HL-60/S4 (cell line): ENCODE data around the gene CABLES2.

ENCODE experiments used
- in situ Hi-C: fragments of 300-500 bp; cut with MboI; formaldehyde crosslinking; loops from 2 replicates; pipeline ENCODE4 v1.14.3; 2022; ENCODE audit warnings: low sequenced_read_pairs

CABLES2 gene

DNA sequence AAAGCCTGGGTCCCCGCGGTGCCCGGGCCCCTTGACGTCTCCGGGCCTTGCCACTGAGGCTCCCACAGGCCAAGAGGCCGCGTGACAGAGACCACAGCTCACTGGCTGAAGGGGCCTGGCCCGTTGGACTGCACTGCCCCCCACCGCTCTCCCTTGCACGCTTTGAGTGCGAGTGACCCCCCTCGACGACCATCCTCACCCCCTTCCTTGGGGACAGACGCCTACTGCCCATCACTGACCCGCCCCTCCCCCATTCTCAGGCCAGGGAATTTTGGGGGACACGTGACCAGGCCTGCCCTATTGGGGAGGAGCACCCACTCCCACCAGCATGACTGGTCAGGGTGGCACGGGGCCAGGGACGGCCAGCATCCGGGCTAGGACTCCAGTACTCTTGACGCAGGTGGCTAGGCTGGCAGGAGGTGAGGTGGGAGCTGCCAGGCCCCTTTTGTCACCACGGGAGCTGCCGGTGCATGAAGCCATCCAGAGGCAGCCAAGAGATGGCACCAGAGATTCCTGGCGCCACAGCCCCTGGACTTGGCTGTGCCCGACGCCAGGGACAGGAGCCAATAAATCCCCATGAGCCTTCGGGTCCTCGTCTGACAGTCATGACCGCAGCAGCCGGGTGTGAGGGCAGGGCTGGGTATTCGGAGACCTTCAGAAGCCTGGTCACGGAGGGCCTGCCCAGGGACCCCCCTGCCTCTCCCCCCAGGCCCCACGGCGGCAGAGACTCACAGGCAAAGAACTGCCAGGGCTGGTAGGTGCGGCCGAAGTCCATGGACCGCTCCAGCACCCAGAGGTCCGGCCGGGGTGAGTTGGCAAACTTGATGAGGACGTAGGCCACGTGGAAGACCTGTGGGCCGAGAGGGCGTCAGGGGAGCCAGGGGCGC lies 54.4 kb downstream of the CABLES2 start:
- in situ Hi-C loops = no loop called here

- in situ Hi-C loops = no loop called here
Measured at GRCh38 chr20:62351469-62352401, 55.4 kb downstream of the CABLES2 start.

GRCh38 chr20:62350629-62351422 lies 56.3 kb downstream of the CABLES2 start:
- in situ Hi-C loops = no loop called here

DNA sequence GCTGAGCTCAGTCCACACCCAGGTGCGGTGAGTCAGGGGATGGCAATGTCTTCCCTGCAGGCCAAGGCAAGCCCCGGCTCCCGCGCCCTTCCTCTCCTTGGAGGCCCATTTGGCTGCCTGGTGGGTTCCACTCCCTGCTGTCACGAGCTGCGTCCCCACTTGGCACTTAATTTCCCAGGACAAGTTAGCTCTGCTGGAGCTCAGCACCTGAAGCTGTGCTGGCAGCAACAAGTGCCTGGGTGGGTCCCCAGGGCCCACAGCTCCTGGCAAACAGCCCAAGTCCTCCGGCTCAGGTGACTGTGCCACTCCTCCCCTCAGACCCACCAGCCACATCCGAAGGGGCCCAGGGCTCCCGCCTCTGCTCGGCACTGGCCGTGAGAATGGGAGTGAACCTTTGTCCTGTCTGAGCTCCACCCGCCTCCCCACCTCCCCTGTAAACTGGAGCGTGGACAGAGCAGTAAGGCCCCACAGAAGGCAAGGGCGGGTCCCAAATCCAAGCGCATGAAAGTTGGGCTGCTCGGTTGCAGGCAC lies 56.9 kb downstream of the CABLES2 start:
- in situ Hi-C loops = no loop called here

DNA sequence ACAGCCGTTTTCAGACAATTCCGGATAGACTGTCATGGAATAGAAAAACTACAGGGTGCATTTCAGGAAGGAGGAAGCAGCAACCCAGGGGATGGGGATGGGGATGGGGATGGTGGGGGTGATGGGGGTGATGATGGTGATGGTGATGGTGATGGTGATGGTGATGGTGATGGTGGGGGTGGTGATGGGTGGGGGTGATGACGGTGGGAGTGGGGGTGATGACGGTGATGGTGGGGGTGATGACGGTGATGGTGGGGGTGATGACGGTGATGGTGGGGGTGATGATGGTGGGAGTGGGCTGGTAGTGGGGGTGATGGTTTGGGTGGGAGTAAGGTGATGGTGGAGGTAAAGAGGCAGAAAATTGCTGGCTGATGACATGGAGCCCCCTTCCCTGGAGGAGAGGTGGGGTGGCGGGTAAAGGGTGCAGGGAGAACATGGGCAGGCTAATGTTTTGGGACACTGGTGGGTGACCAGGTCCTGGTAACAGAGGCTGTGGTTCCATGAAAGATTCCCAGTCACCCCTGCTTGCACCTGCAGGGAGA lies 57.5 kb downstream of the CABLES2 start:
- in situ Hi-C loops = no loop called here

DNA sequence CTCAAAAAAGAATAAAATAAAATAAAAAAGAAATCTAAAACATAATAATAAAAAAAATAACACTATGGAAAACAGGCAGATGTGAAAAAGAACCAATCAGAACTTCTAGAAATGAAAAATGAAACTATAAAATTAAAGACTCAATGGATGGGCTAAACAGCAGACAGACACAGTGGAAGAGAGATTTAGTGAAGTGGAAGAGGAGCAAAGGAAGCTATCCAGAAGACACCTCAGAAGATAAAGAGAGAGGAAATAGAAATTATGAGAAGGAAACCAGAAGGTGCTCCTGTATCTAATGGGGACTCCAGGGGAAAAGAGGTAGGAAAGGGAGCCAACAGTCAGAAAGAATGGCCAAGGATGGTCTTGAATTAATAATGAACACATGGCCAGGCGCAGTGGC lies 58.5 kb downstream of the CABLES2 start:
- in situ Hi-C loops = no loop called here

GRCh38 chr20:62347445-62347844 lies 59.6 kb downstream of the CABLES2 start:
- in situ Hi-C loops = no loop called here

DNA sequence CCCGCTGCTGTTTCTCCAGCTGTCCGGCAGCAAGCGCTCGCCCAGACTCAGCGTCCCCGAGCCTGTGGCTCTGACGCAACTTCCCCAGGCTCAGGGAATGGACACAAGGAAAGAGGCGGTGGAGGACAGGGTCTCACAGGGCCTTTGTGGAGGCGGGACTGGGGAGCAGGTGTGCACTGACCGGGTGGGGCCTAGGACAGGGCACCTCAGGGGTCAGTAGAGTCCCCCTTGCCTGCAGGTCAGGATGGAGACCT lies 60.0 kb downstream of the CABLES2 start:
- in situ Hi-C loops = no loop called here

GRCh38 chr20:62346398-62347150 lies 60.5 kb downstream of the CABLES2 start:
- in situ Hi-C loops = no loop called here

GRCh38 chr20:62345681-62346370 lies 61.3 kb downstream of the CABLES2 start:
- in situ Hi-C loops = no loop called here

- in situ Hi-C loops = no loop called here
Measured at GRCh38 chr20:62344782-62345181, 62.3 kb downstream of the CABLES2 start.

GRCh38 chr20:62344092-62344491 lies 63.0 kb downstream of the CABLES2 start:
- in situ Hi-C loops = no loop called here

- in situ Hi-C loops = no loop called here
Measured at GRCh38 chr20:62342910-62343309, 64.2 kb downstream of the CABLES2 start.

DNA sequence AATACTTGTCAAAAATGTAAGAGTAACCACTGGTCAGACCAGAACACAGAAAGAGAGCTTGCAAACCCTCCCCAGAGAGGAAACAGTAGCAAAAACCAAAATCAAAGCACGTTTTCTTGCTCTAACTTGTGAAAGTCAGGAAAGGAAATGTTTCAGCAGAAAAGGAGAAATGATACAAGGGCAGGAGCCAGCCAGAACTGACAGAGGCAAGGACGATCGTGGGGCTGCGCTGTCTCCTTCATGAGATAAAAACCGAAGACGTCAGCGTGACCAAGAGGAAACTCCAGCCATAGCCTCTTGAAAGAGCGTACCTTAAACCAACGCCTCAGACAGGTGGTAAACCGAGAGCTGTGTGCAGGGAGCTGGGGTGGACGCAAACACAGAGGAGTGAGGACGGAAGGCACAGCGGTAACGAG lies 67.4 kb downstream of the CABLES2 start:
- in situ Hi-C loops = no loop called here
